ENCODE data around the gene CNOT10. TPM values are rescaled to one million over a fixed set of nuclear protein-coding genes. Genes with fewer than 3 reads are reported as not detected.
"Not testable (repeated sequence)": the region's sequence is repeated elsewhere in the genome, so short reads cannot be mapped to it uniquely, and the experiment has no call there.

CNOT10 gene, protein sequence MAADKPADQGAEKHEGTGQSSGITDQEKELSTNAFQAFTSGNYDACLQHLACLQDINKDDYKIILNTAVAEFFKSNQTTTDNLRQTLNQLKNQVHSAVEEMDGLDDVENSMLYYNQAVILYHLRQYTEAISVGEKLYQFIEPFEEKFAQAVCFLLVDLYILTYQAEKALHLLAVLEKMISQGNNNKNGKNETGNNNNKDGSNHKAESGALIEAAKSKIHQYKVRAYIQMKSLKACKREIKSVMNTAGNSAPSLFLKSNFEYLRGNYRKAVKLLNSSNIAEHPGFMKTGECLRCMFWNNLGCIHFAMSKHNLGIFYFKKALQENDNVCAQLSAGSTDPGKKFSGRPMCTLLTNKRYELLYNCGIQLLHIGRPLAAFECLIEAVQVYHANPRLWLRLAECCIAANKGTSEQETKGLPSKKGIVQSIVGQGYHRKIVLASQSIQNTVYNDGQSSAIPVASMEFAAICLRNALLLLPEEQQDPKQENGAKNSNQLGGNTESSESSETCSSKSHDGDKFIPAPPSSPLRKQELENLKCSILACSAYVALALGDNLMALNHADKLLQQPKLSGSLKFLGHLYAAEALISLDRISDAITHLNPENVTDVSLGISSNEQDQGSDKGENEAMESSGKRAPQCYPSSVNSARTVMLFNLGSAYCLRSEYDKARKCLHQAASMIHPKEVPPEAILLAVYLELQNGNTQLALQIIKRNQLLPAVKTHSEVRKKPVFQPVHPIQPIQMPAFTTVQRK
- 14.1 and 17.9 TPM in 2 replicates for total RNA-seq (2014; rRNA removed; shearing (Covaris generic); ENCODE audit: low replicate concordance)

DNA sequence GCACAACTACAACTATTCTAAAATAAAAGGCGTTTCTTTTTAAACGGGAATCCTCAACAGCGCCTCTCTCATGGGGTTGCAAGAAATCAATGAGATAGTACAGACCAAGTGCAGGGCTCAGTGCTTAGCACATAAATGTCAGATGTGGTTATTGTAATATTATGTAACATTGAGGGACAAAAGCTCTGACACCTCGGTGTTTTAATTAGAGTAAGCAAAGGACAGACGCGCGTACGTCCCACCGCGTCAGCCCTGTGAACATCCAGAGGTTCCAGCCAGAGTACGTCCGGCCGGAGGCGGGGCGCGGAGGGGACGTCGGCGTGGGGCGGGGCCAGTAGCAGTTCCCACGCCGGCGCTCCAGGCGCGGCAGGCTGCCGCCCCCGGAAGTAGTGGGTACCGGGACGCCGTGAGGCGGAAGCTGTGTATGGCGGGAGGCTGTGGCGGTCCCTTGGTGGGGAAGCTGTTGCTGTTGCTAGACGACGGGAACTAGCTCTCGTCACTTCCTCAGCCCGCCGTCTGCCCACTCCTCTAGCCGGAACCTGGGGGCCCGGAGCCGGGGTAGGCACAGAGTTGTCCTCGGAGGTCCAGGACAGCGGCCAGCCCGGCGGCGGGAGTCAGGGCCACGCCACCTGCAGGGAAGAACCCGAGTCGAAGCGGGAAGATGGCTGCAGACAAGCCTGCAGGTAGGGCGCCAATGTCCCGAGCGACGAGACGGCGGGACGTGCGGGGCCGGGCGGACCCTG is at the start of gene CNOT10:
Gene CNOT10 (plus strand): TSS at position 389 of the 743 bp plus-strand sequence. CDS start 273 bp downstream, at position 662.
- peak; percentile 91 for DNase-seq
- Histone ChIP-seq H3K9me3 (no peaks in the 10 kb centered on the region), H3K4me3 (peak within 1 kb of the TSS; percentile 86), H3K36me3 (no peaks in the 10 kb centered on the region; the same call in 1 of the 2 replicates), H3K27me3 (no peaks in the 10 kb centered on the region)

GRCh38 chr3:32640939-32641338 is 44.0 kb upstream of the CNOT10 start:
- DNase-seq: no peak
- Histone ChIP-seq H3K9me3 (no peaks in the 10 kb centered on the region), H3K4me3 (no peak overlapping the region), H3K36me3 (no peaks in the 10 kb centered on the region), H3K27me3 (no peaks in the 10 kb centered on the region)

GRCh38 chr3:32641356-32641755 is 43.6 kb upstream of the CNOT10 start:
- DNase-seq: no peak
- no peak overlapping the region for H3K4me3 ChIP-seq

GRCh38 chr3:32643354-32643753 is 41.6 kb upstream of the CNOT10 start:
- no peaks in the 10 kb centered on the region for H3K27me3 ChIP-seq
- no peaks in the 10 kb centered on the region for H3K9me3 ChIP-seq
- DNase-seq: no peak
- no peaks in the 10 kb centered on the region for H3K36me3 ChIP-seq
- no peak overlapping the region for H3K4me3 ChIP-seq

More at GRCh38 chr3:32641356-32641755, 43.6 kb upstream of the CNOT10 start:
- H3K9me3 ChIP-seq: no peaks in the 10 kb centered on the region
- H3K36me3 ChIP-seq: no peaks in the 10 kb centered on the region
- H3K27me3 ChIP-seq: no peaks in the 10 kb centered on the region

- no peaks in the 10 kb centered on the region for H3K36me3 ChIP-seq
- DNase-seq: no peak
- no peak overlapping the region for H3K4me3 ChIP-seq
- no peaks in the 10 kb centered on the region for H3K9me3 ChIP-seq
- H3K27me3 ChIP-seq: no peaks in the 10 kb centered on the region
These were observed 41.2 kb upstream of the CNOT10 start for GRCh38 chr3:32643816-32644215.

- Histone ChIP-seq H3K9me3 (no peaks in the 10 kb centered on the region), H3K4me3 (no peak overlapping the region), H3K36me3 (no peaks in the 10 kb centered on the region), H3K27me3 (no peaks in the 10 kb centered on the region)
- DNase-seq: no peak
These were observed 40.6 kb upstream of the CNOT10 start for GRCh38 chr3:32644380-32644779.

DNA sequence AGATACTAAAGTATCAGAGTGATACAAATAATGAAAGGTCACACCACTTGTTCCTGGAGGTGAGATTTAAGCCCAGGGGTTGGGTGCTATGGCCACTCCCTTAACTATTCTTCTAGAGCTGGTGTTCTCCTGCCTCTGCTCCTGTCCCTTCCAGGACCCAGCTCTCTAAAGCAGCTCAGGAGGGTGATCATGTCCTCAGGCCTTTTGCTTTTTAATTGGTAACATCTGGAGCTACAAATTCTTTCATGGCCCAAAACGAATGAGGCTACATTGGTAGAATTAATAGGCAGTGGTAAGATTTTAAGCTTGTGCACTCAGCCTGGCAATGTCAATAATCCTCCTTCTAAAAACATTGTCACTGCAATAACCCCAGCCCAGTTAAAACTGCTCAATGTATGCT is 38.2 kb upstream of the CNOT10 start:
- Histone ChIP-seq H3K36me3 (no peaks in the 10 kb centered on the region), H3K27me3 (no peaks in the 10 kb centered on the region), H3K4me3 (no peak overlapping the region), H3K9me3 (no peaks in the 10 kb centered on the region)
- no peak for DNase-seq

DNA sequence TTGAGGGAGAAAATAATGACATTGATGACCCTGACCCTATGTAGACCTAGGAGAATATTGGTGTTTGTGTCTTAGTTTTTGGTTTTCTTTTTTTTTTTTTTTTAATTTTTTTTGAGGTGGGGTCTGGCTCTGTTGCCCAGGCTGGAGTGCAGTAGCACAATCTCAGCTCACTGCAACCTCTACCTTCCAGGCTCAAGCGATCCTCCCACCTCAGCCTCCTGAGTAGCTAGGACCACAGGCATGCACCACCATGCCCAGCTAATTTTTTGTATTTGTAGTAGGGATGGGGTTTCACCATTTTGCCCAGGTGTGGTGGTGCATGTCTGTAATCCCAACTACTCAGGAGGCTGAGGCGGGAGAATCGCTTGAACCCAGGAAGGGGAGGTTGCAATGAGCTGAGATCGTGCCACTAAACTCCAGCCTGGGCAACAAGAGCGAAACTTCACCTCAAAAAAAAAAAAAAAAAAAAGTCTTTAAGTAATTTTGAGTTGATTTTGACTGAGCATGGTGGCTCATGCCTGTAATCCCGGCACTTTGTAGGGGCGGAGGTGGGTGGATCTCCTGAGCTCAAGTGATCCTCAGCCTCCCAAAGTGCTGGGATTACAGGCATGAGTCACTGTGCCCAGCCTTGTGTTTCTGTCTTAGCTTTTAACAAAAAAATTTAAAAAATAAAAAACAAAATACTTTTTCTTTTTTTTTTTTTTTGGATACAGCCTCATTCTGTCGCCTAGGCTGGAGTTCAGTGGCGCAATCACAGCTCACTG is 32.5 kb upstream of the CNOT10 start:
- not testable (repeated sequence) for H3K4me3 ChIP-seq, H3K36me3 ChIP-seq, H3K9me3 ChIP-seq, DNase-seq, H3K27me3 ChIP-seq

GRCh38 chr3:32655167-32655566 is 29.8 kb upstream of the CNOT10 start:
- H3K27me3 ChIP-seq: no peaks in the 10 kb centered on the region
- no peaks in the 10 kb centered on the region for H3K9me3 ChIP-seq
- no peaks in the 10 kb centered on the region for H3K36me3 ChIP-seq
- no peak for DNase-seq
- H3K4me3 ChIP-seq: no peak overlapping the region

DNA sequence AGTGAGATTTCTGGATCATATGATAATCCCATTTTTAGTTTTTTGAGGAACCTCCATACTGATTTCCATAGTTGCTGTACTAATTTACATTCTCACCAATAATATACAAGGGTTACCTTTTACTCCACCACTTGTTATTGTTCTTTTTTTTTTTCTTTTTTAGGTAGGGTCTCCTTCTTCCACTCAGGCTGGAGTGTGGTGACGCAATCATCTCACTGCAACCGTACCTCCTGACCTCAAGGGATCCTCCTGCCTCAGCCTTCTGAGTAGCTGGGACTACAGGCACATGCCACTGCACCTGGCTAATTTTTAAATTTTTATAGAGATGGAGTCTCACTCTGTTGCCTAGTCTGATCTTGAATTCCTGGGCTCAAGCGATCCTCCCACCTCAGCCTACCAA is 24.4 kb upstream of the CNOT10 start:
- no peak overlapping the region for H3K4me3 ChIP-seq
- no peaks in the 10 kb centered on the region for H3K27me3 ChIP-seq
- no peaks in the 10 kb centered on the region for H3K9me3 ChIP-seq
- H3K36me3 ChIP-seq: no peaks in the 10 kb centered on the region
- no peak for DNase-seq

DNA sequence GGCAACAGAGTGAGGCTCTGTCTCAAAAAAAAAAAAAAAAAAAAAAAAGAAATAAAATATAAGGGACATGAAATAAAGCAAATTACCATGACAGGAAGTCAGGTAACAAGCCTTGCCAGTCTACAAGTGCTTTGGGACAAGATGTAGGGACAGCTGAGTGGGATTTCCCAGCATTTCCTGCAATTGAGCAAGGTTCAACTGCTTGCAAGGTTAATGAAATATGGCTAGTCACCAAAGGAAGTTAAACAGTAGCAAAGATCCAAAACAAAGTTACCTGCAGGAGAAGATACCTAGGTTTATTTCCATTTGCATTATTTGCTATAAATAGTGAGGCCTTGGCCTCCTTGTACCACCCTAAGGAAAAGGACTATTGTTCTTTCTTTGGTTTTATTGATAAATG is 22.3 kb upstream of the CNOT10 start:
- H3K36me3 ChIP-seq: no peaks in the 10 kb centered on the region
- no peaks in the 10 kb centered on the region for H3K9me3 ChIP-seq
- no peak for DNase-seq
- no peaks in the 10 kb centered on the region for H3K27me3 ChIP-seq
- no peak overlapping the region for H3K4me3 ChIP-seq

- not testable (repeated sequence) for H3K27me3 ChIP-seq, DNase-seq, H3K4me3 ChIP-seq, H3K9me3 ChIP-seq, H3K36me3 ChIP-seq
These were observed 20.3 kb upstream of the CNOT10 start for GRCh38 chr3:32664630-32665075.

DNA sequence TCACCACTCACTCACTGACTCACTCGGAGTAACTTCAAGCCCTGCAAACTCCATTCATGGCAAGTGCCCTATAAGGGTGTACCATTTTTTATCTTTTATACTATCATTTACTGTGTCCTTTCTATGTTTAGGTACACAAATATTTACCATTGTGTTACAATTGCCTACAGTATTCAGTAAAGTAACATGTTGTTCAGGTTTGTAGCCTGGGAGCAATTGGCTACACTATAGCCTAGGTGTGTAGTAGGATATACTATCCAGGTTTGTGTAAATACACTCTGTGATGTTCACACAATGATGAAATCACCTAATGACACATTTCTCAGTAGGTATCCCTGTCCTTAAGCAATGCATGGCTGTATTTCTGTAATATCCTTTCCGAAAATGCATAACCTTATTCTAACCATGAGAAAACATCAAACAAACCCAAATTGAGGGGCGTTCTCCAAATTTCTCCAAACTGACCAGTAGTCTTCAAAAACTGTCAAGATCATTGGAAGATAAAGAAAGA is 17.9 kb upstream of the CNOT10 start:
- DNase-seq: no peak

GRCh38 chr3:32669226-32669625 is 15.8 kb upstream of the CNOT10 start:
- not testable (repeated sequence) for DNase-seq, H3K4me3 ChIP-seq, H3K9me3 ChIP-seq

More for the DNA sequence above, 17.9 kb upstream of the CNOT10 start:
- no peaks in the 10 kb centered on the region for H3K36me3 ChIP-seq
- no peak overlapping the region for H3K4me3 ChIP-seq
- H3K9me3 ChIP-seq: peaks cover 2% of the 10 kb centered on the region; the same call in 1 of the 2 replicates
- H3K27me3 ChIP-seq: no peaks in the 10 kb centered on the region

GRCh38 chr3:32673730-32674129 is 11.3 kb upstream of the CNOT10 start:
- H3K36me3 ChIP-seq, H3K9me3 ChIP-seq, DNase-seq, H3K4me3 ChIP-seq, H3K27me3 ChIP-seq: not testable (repeated sequence)

More at GRCh38 chr3:32669226-32669625, 15.8 kb upstream of the CNOT10 start:
- not testable (repeated sequence) for H3K27me3 ChIP-seq, H3K36me3 ChIP-seq

DNA sequence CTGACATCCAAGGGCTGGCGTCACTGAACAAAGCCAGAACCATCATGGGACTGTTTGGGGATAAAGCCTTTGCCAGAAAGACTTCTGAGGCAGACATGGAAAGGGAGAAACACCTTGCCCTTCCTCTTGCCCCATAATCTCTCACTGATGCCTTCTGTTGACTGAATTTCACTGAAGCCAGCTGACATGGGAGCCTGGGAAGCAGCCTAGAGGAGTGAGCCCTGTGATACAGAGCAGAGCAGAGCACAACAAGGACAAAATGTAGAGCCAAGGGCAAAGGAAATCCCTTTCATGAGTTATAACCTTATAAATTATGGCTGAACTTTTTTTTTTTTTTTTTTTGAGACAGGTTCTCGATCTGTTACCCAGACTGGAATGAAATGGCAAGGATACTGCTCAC is 9.8 kb upstream of the CNOT10 start:
- Histone ChIP-seq H3K36me3 (no peaks in the 10 kb centered on the region), H3K27me3 (no peaks in the 10 kb centered on the region), H3K4me3 (no peak overlapping the region), H3K9me3 (no peaks in the 10 kb centered on the region)
- no peak for DNase-seq
